NCI-H524 (cell line): ENCODE measurements around the gene CKB.

Source experiments
- DNase-seq, 2 experiments: peaks; one replicate each; lab custom pipeline; 2025; lab: John Stamatoyannopoulos, UW

Gene CKB

DNA sequence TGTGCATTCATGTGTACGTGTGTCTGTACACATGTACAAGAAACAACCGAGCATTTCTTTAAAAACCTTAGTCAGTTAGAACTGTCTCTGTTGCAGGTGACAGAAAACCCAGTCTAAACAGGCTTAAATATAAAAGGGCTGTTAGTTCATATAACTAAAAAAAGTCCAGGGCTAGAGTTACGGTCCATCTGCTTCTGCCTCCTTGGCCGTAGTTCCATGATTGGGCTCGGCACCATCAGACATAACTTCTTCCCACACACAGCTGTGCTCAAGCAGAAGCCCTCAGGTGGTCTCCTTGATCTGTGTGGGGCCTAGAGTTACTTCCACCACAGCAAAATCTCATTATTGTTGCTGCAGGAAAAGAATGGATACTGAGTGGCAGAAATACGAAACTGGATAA is 34.6 kb downstream of the CKB start:
- peak; percentile 18 to 82 for DNase-seq

DNA sequence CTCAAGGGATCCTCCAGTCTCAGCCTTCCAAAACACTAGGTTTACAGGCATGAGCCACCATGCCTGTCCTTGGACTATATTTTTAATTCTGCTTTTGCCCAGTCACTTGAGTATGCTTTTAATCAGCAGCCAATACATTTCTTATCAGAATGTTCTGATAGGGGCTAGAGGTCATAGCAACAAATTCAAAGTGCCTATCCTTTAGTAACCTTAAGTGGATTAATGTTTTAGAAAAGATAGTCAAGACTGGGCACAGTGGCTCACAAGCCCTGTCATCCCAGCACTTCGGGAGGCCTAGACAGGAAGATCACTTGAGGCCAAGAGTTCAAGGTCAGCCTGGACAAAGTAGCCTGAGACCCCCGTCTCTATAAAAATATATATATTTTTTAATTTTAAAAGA is 37.1 kb downstream of the CKB start:
- DNase-seq = no peak

DNA sequence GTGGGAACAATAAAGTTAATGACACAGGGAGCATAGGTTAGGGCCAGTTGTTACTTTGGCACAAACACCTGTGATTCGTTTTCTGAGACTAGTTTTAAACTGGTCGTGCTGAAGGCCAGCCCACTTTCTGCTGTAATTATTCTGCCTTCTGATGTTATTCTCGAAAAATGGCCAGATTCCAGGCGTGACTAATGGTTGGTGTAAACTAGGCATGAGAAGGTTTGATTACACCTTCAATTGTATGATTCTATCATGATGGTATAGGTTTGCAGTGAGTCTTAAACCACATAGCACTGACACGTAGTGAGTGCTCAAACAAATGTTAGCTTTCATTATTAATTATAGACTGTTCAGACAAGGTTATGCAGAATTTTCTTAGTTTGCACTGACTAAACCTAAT is 39.0 kb downstream of the CKB start:
- no peak for DNase-seq

DNA sequence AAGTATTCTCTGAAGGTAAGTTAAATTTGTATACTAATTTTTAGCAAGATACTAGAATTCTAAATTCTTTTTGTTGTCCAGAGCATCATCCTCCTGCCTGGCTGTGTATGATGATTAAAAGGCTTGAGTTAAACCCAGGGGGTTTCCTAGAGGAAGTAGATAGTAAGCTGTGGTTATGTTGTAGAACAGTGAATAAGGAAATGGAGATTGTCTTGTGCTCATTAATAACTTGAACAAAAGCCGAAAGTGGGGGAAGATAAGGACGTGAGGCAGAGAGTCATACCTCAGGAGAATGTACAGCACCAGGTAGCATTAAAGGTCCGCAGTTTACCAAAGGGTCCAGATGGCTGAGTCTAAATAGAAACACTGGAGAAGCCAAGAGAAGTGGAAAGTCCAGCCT is 42.0 kb downstream of the CKB start:
- DNase-seq = no peak

DNA sequence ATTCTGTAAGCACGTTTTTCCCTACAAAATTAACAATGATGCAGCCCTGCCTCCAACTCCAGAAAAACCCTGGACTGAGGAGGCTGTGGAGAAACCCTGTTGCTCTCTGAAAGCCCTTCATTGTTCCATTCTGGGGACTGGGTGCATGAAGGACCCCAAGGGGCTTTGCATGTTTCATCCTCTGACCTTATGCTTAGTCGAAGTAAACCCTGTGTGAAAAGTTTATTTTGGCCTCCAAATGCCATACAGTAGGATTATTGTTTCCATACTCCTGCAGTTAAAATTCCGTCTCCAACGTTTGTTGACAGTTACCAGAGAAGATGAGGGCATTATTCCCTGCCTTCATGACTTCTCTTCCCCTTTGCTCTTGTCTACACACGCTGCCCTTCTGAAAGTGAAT is 46.0 kb downstream of the CKB start:
- DNase-seq = no peak

DNA sequence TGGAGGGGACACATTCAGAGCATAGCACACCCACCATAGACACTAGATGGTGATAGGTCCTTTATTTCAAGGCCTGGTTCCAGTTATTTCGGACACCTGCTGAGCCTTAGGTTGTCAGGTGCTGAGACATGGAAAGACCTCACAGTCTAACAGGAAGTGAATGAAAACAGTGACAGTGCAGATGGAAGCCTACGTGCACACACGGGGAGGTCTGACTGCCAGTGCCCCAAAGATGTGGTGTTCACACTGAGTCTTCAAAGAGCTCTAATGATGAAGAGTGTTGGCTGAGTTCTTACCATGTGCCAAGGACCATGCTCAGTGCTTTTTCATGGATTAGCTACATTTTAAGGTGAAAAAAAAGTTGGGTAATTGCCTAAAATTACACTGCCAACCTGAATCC is 46.6 kb downstream of the CKB start:
- no peak for DNase-seq

DNA sequence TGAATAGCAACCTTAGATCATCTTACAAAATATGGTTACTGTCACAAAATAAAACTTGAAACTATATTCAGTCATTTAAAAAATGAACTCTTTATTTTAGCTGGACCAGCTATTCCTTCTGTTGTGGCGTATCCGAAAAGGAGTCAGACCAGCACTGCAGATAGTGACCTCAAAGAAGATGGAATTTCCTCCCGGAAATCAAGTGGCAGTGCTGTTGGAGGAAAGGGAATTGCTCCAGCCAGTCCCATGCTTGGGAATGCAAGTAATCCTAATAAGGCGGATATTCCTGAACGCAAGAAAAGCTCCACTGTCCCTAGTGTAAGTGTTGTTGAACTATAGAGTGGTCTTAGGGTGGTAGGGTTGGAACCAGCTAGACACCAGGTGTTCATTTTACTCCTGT is 47.7 kb downstream of the CKB start:
- no peak for DNase-seq

DNA sequence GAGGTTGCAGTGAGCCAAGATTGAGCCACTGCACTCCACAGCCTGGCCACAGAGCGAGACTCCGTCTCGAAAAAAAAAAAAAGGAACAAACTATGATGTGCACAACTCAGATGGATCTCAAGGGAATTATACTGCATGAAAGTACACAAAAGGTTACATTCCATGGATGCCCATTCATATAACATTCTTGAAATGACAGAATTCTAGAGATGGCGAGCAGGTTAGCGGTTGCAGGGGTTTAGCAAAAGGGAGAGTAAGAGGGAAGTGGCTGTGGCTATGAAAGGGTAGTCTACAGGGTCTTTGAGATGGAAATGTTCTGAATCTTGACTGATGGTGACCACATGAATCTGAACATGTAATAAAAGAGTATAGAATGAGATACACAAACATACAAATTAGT is 49.7 kb downstream of the CKB start:
- no peak for DNase-seq
